GM19328 (cell line): ENCODE measurements around the gene VMP1.
"Not testable (repeated sequence)": the region's sequence is repeated elsewhere in the genome, so short reads cannot be mapped to it uniquely, and the experiment has no call there.

Experiments used
- ATAC-seq: cut with Tn5 transposase; IDR thresholded peaks from one replicate; pipeline ENCODE4 v1.9.1; 2021; ENCODE audit warnings: mild to moderate bottlenecking, moderate library complexity; ENCODE audit not compliant: unreplicated experiment

The VMP1 gene

DNA sequence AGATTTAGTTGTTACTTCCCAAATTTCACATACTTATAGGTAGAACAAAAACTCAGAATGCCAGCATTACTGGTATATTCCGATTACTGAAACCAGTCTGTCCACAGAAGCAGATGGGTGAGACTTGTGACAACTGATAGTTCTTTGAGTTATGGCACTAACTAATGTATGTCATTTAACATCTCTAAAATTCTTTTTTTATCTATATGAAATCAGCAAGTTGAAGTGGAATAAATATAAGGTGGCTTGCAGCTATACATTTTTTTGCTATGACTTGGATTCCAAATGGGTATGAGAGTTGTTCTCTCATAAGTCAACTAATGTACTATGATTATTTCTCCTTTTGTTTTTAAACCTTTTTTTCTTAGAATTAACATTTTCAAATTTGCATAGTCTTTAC is 69.1 kb downstream of the VMP1 start:
- ATAC-seq: no peak

DNA sequence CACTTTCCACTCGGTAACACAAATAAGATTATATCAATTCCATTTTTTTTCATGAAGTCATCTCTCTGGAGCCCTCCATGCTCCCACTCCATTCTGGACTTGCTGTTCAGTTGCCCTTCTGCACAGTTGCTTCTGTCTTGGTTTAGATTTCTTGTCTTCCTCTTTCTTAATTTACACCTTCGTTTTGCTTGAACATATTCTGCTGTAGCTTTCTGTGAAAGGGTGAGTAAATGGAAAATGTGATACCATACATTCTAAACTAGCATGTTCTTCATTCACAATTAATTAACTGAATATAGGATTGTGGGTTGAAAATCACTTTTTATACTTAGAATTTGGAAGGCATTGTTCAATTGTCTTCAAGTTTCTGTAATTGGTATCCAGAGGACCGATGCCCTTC is 69.6 kb downstream of the VMP1 start:
- no peak for ATAC-seq

- no peak for ATAC-seq
Measured at GRCh38 chr17:59778996-59779395, 71.5 kb downstream of the VMP1 start.

GRCh38 chr17:59779521-59779920 is 72.1 kb downstream of the VMP1 start:
- ATAC-seq: no peak

DNA sequence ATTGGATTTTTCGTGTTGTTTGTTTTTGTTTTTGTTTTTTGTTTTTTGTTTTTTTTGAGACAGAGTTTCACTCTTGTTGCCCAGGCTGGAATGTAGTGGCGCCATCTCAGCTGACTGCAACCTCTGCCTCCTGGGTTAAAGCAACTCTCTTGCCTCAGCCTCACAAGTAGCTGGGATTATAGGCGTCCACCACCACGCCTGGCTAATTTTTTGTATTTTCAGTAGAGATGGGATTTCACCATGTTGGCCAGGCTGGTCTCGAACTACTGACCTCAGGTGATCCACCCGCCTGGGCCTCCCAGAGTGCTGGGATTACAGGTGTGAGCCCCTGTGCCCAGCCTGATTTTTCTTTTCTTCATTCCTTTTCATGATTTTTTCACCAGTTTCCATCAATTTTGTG is 73.1 kb downstream of the VMP1 start:
- not testable (repeated sequence) for ATAC-seq

GRCh38 chr17:59783221-59784047 is 76.0 kb downstream of the VMP1 start:
- ATAC-seq: no peak

DNA sequence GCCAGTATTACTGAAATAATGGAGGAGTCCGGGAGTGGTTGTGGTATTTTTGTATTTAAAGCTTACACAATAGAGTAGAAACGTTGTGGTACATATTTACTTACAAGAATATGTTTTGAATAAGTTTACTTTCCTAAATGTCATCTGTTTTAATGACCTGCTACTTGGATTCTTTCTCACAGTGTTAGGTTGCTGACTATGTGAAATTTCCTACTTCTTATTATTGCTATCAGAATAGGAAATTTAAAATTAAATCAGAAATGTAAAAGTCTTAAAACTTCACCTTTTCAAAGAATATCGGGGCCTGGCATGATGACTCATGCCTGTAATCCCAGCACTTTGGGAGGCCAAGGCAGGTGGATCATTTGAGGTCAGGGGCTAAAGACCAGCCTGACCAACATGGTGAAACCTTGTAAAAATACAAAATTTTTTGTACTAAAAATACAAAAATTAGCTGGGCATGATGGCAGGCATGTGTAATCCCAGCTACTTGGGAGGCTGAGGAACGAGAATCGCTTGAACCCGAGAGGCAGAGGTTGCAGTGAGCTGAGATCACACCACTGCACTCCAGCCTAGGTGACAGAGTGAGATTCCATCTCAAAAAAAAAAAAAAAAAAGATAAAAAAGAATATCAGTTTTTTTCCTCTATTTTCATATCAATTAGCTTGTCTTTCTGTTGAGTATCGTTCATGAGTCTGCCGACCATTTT is 77.8 kb downstream of the VMP1 start:
- no peak for ATAC-seq

DNA sequence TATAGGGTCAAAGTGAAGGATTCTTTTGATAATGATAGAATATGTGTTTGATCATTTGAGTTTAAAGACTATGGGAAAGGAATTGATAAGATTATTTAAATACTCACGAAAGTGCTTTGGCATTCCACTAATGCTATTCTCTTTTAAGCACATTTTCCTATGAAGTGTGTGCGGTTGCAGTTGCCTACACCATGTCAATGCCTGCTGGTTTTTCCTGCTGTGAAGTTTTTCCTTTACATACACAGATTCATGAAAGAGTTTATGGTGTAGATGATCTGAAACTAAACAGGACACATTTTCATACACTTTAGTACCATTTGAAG is 78.7 kb downstream of the VMP1 start:
- ATAC-seq: no peak

DNA sequence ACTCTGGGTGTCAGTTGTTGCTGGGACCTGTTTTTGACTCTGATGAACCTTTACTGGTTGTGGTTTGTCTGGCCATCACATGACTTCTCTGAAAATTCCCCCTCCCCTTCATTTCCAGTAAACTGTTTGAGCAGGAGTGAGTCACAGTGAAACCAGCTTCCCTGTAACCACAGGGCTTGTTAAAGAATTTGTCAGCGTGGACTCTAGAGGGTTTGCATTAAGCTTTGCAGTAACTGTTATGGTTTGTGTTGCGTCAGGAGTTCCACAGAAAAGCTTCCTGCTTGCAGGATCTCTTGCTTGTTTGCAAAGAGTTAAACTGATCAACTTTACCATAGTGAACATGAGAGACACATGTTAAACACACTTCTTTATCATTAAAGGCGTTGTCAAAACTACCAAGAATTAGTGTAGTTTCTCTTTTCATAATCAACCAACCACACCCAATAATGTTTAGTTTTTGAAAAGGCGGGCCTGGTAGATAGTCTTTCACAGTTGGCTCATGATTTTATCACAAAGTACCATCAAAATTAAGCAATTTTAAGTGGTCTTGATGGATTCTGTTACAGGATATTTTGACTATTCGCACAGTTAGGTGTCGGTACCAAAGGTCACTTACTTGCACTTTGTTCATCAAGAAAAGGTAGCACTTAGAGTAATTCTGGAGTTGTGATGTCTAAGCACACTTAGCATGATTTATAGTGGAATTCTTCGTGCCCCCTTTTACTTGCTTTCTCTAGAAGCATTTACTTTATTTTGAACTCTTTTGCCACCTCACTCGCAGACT is 79.3 kb downstream of the VMP1 start:
- ATAC-seq: peak; percentile 74

GRCh38 chr17:59789849-59790248 is 82.4 kb downstream of the VMP1 start:
- ATAC-seq: not testable (repeated sequence)

- not testable (repeated sequence) for ATAC-seq
Measured at GRCh38 chr17:59790418-59790817, 83.0 kb downstream of the VMP1 start.

DNA sequence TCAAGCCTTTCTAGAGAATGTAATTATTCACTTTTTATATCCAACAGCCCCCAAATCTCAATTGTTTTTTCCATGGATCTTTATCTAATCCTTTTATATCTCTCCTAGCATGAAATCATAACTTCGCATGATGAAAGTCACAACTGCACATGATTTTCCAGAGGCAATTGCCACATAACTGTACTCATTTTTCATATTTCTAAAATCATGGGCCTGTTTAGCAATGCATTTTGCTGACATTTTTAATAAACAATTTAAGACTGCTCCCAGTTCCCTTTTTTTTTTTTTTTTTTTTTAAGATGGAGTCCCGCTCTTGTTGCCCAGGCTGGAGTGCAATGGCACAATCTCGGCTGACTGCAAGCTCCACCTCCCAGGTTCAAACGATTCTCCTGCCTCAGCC is 83.5 kb downstream of the VMP1 start:
- no peak for ATAC-seq

DNA sequence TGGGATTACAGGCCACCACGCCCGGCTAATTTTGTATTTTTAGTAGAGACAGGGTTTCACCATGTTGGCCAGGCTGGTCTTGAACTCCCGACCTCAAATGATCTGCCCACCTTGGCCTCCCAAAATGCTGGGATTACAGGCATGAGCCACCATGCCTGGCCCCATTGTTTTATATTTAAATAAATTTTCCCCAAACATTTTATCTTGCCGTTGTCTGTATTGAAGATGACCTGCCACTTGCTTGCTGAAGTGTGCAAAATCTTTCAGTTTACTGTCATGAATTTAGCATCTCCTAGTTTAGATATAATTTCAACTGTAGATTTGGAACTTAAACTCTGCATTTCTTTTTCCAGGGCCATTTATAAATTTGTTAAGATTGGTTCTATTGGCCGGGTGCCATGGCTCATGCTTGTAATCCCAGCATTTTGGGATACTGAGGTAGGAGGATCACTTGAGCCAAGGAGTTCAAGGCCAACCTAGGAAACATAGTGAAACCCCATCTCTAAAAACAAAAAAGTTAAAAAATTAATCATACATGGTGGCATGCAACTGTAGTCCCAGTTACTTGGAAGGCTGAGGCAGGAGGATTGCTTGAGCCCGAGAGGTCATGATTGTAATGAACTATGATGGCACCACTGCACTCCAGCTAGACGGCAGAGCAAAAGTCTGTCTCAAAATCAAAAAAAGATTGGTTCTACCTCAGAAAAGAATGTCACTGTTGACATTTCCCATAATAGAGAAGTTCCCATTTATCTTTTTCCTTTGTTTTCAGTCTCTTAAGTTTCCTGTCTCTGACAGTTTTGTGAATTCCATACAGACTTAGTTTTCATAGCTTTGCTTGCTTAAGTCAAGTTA is 84.4 kb downstream of the VMP1 start:
- no peak for ATAC-seq

DNA sequence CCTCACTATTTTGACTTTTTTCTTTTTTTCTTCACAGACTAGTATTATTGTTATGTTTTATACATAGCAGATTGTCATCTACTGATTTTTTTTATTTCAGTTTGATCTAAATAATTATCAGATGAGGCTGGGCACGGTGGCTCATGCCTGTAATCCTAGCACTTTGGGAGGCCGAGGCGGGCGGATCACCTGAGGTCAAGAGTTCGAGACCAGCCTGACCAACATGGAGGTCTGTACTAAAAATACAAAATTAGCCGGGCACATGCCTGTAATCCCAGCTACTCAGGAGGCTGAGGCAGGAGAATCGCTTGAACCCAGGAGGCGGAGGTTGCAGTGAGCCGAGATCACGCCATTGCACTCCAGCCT is 85.0 kb downstream of the VMP1 start:
- ATAC-seq: not testable (repeated sequence)

DNA sequence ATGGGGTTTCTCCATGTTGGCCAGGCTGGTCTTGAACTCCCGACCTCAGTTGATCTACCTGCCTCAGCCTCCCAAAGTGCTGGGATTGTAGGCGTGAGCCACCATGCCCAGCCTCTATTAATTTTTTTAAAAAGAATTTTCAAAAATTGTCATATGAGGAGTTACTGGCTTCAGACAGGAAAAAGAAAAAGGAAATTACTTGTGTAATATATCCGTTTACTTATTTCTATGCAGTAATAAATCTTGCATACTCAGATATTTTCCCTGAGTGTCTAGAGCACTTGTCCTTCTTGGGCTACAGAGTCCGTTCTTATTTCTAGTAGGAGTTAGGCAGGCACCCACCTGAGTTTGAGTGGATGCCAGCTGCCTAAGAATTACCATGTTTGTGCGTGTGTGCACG is 85.8 kb downstream of the VMP1 start:
- no peak for ATAC-seq

DNA sequence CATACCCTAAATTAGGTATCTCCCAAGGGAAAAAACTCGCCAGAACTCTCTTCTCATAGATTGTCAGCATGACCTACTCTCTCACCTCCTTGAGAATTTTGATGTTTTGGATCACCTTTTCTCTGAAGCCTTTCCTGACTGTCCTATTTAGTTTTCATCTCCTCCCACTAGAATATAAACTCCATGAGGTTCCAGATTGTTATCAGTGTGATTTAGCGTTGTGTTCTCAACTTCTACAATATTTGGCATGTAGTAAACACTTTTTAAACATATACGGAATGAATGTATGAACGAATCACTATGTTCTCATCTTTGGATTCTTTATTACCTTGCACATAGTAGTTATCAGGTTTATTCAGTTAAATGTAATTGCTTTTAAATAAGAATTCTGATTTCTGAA is 88.7 kb downstream of the VMP1 start:
- no peak for ATAC-seq

GRCh38 chr17:59796785-59797205 is 89.3 kb downstream of the VMP1 start:
- no peak for ATAC-seq

DNA sequence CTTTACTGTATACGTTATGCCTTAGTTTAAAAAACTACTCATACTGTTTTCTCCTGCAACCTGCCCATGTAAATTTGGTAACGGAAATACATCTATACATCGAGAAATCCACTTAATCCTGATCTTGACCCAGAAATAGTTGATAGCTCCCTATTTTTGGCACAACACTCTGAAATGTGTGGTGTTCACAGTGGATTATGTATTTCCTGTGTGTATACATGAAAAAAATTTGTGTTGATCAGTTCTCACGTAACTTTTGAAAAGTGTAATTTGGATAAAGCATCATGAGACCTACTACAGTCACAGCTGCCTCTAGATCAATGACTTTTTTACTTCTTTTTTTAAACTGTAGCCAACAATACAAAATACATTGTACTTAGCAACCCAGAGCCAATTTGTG is 90.7 kb downstream of the VMP1 start:
- no peak for ATAC-seq

DNA sequence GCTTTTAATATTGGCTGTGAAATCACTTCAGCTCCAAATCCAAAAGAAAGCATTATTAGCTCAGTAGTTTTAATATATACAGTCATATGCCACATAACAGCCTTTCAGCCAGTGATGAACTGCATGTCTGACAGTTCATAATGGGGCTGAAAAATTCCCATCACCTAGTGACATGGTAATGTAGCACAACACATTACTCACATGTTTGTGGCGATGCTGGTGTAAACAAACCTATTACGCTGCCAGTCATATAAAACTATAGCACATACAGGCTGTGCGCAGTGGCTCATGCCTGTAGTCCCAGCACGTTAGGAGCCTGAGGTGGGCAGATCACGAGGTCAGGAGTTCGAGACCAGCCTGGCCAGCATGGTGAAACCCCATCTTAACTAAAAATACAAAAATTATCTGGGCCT is 93.1 kb downstream of the VMP1 start:
- ATAC-seq: no peak

DNA sequence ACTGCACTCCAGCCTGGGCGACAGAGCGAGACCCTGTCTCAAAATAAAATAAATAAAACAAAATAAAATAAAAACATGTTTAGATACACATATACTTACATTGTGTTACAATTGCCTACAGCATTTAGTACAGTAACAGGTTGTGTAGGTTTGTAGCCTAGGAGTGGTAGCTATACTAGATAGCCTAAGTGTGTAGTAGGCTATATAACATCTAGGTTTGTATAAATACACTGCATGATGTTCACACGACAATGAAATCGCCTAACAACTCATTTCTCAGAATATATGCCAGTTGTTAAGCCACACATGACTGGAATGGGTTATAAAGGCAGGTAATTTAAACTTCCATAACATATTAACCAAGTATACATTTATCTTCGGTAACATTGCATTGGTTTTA is 94.7 kb downstream of the VMP1 start:
- no peak for ATAC-seq

- no peak for ATAC-seq
Measured at GRCh38 chr17:59804901-59805465, 97.5 kb downstream of the VMP1 start.
